H1 (cell line): ENCODE results near the gene EFNA3. TPM values are rescaled to one million over a fixed set of nuclear protein-coding genes. Genes with fewer than 3 reads are reported as not detected.

Source experiments
- CTCF ChIA-PET: fragments of 300-600 bp; sonication (Branson Sonifier 250); formaldehyde crosslinking; loops from one replicate; lab custom pipeline; 2021; ENCODE audit not compliant: partially characterized antibody; lab: Charles Lee
- POLR2A ChIA-PET: fragments of 300-600 bp; sonication (Branson Sonifier 250); formaldehyde crosslinking; loops from one replicate; lab custom pipeline; 2021; ENCODE audit warnings: inconsistent platforms; ENCODE audit not compliant: partially characterized antibody; lab: Charles Lee
- DNase-seq, 2 experiments: peaks; one replicate each; pipeline versions ENCODE4 v3.0.0 to v3.0.0-alpha.2; 2010 to 2022; ENCODE audit warnings: low spot score in 2 of 2, low read depth in 1 of 2, mixed read lengths in 1 of 2
- FAIRE-seq: peaks from 2 replicates; lab custom pipeline; 2011; peaks lifted over from hg19 to GRCh38; lab: Jason Lieb, UNC
- H2AFZ ChIP-seq: 2 replicates; pipeline ENCODE4 v1.8.1; 2012; ENCODE audit warnings: low read length, inconsistent platforms
- H2AK5ac ChIP-seq: 2 replicates; pipeline ENCODE4 v1.6.1; 2013; ENCODE audit warnings: low read depth, low read length
- H2BK120ac ChIP-seq: replicated peaks from 2 replicates; pipeline ENCODE3; 2013; ENCODE audit warnings: low read depth, low read length, inconsistent platforms
- H2BK12ac ChIP-seq: 2 replicates; pipeline ENCODE4 v1.6.1; 2013; ENCODE audit warnings: low read depth, low read length
- H2BK15ac ChIP-seq: 2 replicates; pipeline ENCODE4 v1.6.1; 2013; ENCODE audit warnings: low read length
- H2BK20ac ChIP-seq: 2 replicates; pipeline ENCODE4 v1.6.1; 2013; ENCODE audit warnings: low read length
- H2BK5ac ChIP-seq: 2 replicates; pipeline ENCODE4 v1.6.1; 2013; ENCODE audit warnings: low read depth, low read length
- H3K14ac ChIP-seq: 2 replicates; pipeline ENCODE4 v1.6.1; 2013; ENCODE audit warnings: inconsistent platforms; ENCODE audit not compliant: insufficient read length
- H3K18ac ChIP-seq: 2 replicates; pipeline ENCODE4 v1.6.1; 2013; ENCODE audit warnings: low read length; ENCODE audit errors: extremely low read depth
- H3K23ac ChIP-seq: 2 replicates; pipeline ENCODE4 v1.6.1; 2013; ENCODE audit warnings: inconsistent platforms; ENCODE audit not compliant: insufficient read length
- H3K23me2 ChIP-seq: 2 replicates; pipeline ENCODE4 v1.6.1; 2013; ENCODE audit warnings: low read depth, low read length
- H3K27ac ChIP-seq: 2 replicates; pipeline ENCODE4 v1.6.1; 2011; ENCODE audit warnings: low read depth, low read length, inconsistent platforms
- H3K27me3 ChIP-seq, 4 experiments: replicated peaks in 1 of 4; 1 replicate in 1 of 4; 2 replicates in 3 of 4; pipeline versions ENCODE4 v1.6.1 to v1.8.1; 2011 to 2013; ENCODE audit warnings: low read length in 3 of 4, mild to moderate bottlenecking in 3 of 4, inconsistent platforms in 2 of 4, mixed read lengths in 2 of 4, moderate library complexity in 1 of 4; ENCODE audit not compliant: control insufficient read depth in 3 of 4, insufficient read depth in 3 of 4; ENCODE audit errors: extremely low read depth in 1 of 4
- H3K36me3 ChIP-seq, 4 experiments: 2 replicates each; pipeline versions ENCODE4 v1.6.1 to v1.8.1; 2011 to 2013; ENCODE audit warnings: mild to moderate bottlenecking in 4 of 4, low read length in 3 of 4, moderate library complexity in 2 of 4, control low read depth in 1 of 4, inconsistent platforms in 1 of 4; ENCODE audit not compliant: insufficient read depth in 4 of 4, control insufficient read depth in 2 of 4
- H3K4ac ChIP-seq: replicated peaks from 2 replicates; pipeline ENCODE3; 2013; ENCODE audit warnings: low read length, low read depth, mixed read lengths, inconsistent platforms; ENCODE audit not compliant: insufficient read length
- H3K4me1 ChIP-seq, 4 experiments: replicated peaks in 1 of 4; 1 replicate in 1 of 4; 2 replicates in 3 of 4; pipeline versions ENCODE4 v1.6.1 to v1.8.1; 2011 to 2013; ENCODE audit warnings: low read length in 3 of 4, inconsistent platforms in 2 of 4, mixed read lengths in 1 of 4; ENCODE audit not compliant: insufficient read depth in 4 of 4, control insufficient read depth in 3 of 4
- H3K4me2 ChIP-seq, 2 experiments: 2 replicates each; pipeline versions ENCODE4 v1.6.1 to v1.8.1; 2011 to 2013; ENCODE audit warnings: low read depth in 2 of 2, low read length in 2 of 2, control low read depth in 1 of 2, inconsistent platforms in 1 of 2, mild to moderate bottlenecking in 1 of 2; ENCODE audit not compliant: insufficient read depth in 1 of 2
- H3K4me3 ChIP-seq, 4 experiments: fragments of 200-600, 300-600 bp in 1 of 4; sonication (generic), shearing (Covaris generic), sonication (Bioruptor Twin) in 1 of 4; 2 replicates each; pipeline versions ENCODE4 v1.5.1 to v1.8.1; 2011 to 2016; ENCODE audit warnings: low read length in 4 of 4, low read depth in 3 of 4, control low read depth in 2 of 4, inconsistent platforms in 2 of 4, mild to moderate bottlenecking in 2 of 4, mixed read lengths in 1 of 4, moderate library complexity in 1 of 4; ENCODE audit not compliant: insufficient read depth in 2 of 4; ENCODE audit errors: extremely low read depth in 1 of 4
- H3K56ac ChIP-seq: replicated peaks from 2 replicates; pipeline ENCODE3; 2013; ENCODE audit warnings: low read depth, mild to moderate bottlenecking, mixed read lengths, low read length, inconsistent platforms; ENCODE audit not compliant: insufficient read length
- H3K79me1 ChIP-seq: 2 replicates; pipeline ENCODE4 v1.6.1; 2013; ENCODE audit warnings: low read depth, low read length, control low read depth
- H3K79me2 ChIP-seq, 2 experiments: 2 replicates each; pipeline versions ENCODE4 v1.6.1 to v1.8.1; 2012 to 2013; ENCODE audit warnings: low read length in 2 of 2, mild to moderate bottlenecking in 2 of 2, inconsistent platforms in 1 of 2; ENCODE audit not compliant: insufficient read depth in 2 of 2, control insufficient read depth in 1 of 2
- H3K9ac ChIP-seq, 4 experiments: replicated peaks in 1 of 4; 1 replicate in 1 of 4; 2 replicates in 3 of 4; pipeline versions ENCODE4 v1.6.1 to v1.8.1; 2011 to 2013; ENCODE audit warnings: low read depth in 3 of 4, low read length in 3 of 4, control low read depth in 2 of 4, mild to moderate bottlenecking in 2 of 4, moderate library complexity in 2 of 4, inconsistent platforms in 1 of 4; ENCODE audit errors: extremely low read depth in 1 of 4
- H3K9me3 ChIP-seq, 2 experiments: 2 replicates each; pipeline versions ENCODE4 v1.6.1 to v1.8.1; 2012 to 2013; ENCODE audit warnings: mild to moderate bottlenecking in 2 of 2, moderate library complexity in 2 of 2, control low read depth in 1 of 2, inconsistent platforms in 1 of 2, low read depth in 1 of 2, low read length in 1 of 2, mixed read lengths in 1 of 2; ENCODE audit not compliant: insufficient read depth in 2 of 2
- H4K20me1 ChIP-seq, 2 experiments: replicated peaks in 1 of 2; 2 replicates each; pipeline versions ENCODE3 to v1.8.1; 2011 to 2013; ENCODE audit warnings: inconsistent platforms in 2 of 2, low read length in 2 of 2, mild to moderate bottlenecking in 1 of 2; ENCODE audit not compliant: insufficient read depth in 2 of 2, control insufficient read depth in 1 of 2
- H4K5ac ChIP-seq: 2 replicates; pipeline ENCODE4 v1.6.1; 2013; ENCODE audit warnings: low read length, low read depth, mixed read lengths, inconsistent platforms; ENCODE audit not compliant: insufficient read length
- H4K8ac ChIP-seq: 2 replicates; pipeline ENCODE4 v1.8.0; 2013; ENCODE audit warnings: mild to moderate bottlenecking, moderate library complexity, low read length, inconsistent platforms; ENCODE audit not compliant: insufficient read depth; ENCODE audit errors: extremely low read depth
- H4K91ac ChIP-seq: replicated peaks from 2 replicates; pipeline ENCODE3; 2013; ENCODE audit warnings: low read length, mixed read lengths, inconsistent platforms; ENCODE audit not compliant: insufficient read length
- BACH1 ChIP-seq: IDR thresholded peaks from 2 replicates; pipeline ENCODE4 v1.6.1; 2012; ENCODE audit warnings: low read length, improper control_type of control experiment
- EZH2 ChIP-seq: fragments of 200-600 bp; sonication (generic); IDR thresholded peaks from 2 replicates; pipeline ENCODE4 v1.7.1; 2012; ENCODE audit warnings: low read depth, mild to moderate bottlenecking, moderate library complexity, low read length, inconsistent platforms; ENCODE audit not compliant: severe bottlenecking
- POLR2A ChIP-seq, 2 experiments: IDR thresholded peaks; 1 replicate in 1 of 2; 2 replicates in 1 of 2; pipeline ENCODE4 v1.6.1; 2011; ENCODE audit warnings: low read depth in 2 of 2, low read length in 2 of 2, mild to moderate bottlenecking in 2 of 2; ENCODE audit errors: control extremely low read depth in 1 of 2
- POLR2AphosphoS5 ChIP-seq: IDR thresholded peaks from 2 replicates; pipeline ENCODE4 v1.6.1; 2011; ENCODE audit warnings: low read depth, low read length
- POU5F1 ChIP-seq: IDR thresholded peaks from 2 replicates; pipeline ENCODE4 v1.6.1; 2011; ENCODE audit warnings: low read depth, mild to moderate bottlenecking, low read length, moderate library complexity
- RNF2 ChIP-seq: fragments of 200-900, 300-1000 bp; sonication (generic); IDR thresholded peaks from 2 replicates; pipeline ENCODE4 v1.7.1; 2016; ENCODE audit warnings: borderline replicate concordance, low read depth, mild to moderate bottlenecking, antibody characterized with exemption, low read length; ENCODE audit not compliant: poor library complexity, severe bottlenecking; ENCODE audit errors: missing control alignments
- SIRT6 ChIP-seq: IDR thresholded peaks from one replicate; pipeline ENCODE4 v1.7.1; 2012; ENCODE audit warnings: low read length, inconsistent platforms
- SIX5 ChIP-seq: IDR thresholded peaks from 2 replicates; pipeline ENCODE4 v1.6.1; 2011; ENCODE audit warnings: mild to moderate bottlenecking, low read depth, low read length
- SP4 ChIP-seq: IDR thresholded peaks from 2 replicates; pipeline ENCODE4 v1.6.1; 2012; ENCODE audit warnings: low read length, inconsistent platforms
- ZNF274 ChIP-seq: IDR thresholded peaks from 2 replicates; pipeline ENCODE4 v1.7.0; 2012; ENCODE audit warnings: low read length, borderline replicate concordance; ENCODE audit errors: extremely low read depth
- WGBS, 2 experiments: shearing (Covaris generic) in 1 of 2; methylation state at CpG; one replicate each; pipeline versions ENCODE4 v1.1.6 to v1.1.7; 2013 to 2015; ENCODE audit warnings: low lambda C conversion rate in 2 of 2, mixed read lengths in 2 of 2, inconsistent platforms in 1 of 2, low coverage in 1 of 2, missing lambda C conversion rate in 1 of 2; ENCODE audit not compliant: insufficient replicate concordance in 2 of 2, insufficient coverage in 1 of 2, insufficient read length in 1 of 2; ENCODE audit errors: extremely low coverage in 1 of 2, missing lambda C conversion rate in 1 of 2; 5-methylcytosine and 5-hydroxymethylcytosine counted together
- polyA plus RNA-seq, 7 experiments: library from polyadenylated mRNA; depleted of rRNA in 3 of 7; stranded (reverse) in 5 of 7; unstranded in 2 of 7; fragments of >200 nt in 5 of 7; fragments of 200-250 nt in 2 of 7; gene quantifications; 1 replicate in 5 of 7; 2 replicates in 1 of 7; 4 replicates in 1 of 7; pipeline versions ENCODE4 v1.2.1 to v1.2.3, GENCODE V29; 2011 to 2013; ENCODE audit warnings: missing spikeins in 2 of 7, mixed read lengths in 2 of 7
- total RNA-seq: library from RNA; stranded (reverse); fragmentation: NEBNext Ultra II Directional; extraction: Animal tissue kit (Norgen Biotek cat#: 25700); gene quantifications from 2 replicates; pipeline ENCODE4 v1.2.1, GENCODE V29; 2021

EFNA3 gene
- total and polyA plus RNA-seq, 2 of the 8 experiments (the other 6 are each of a cell fraction or from before 2014, with no cell fraction given), result 10.8 to 13.8 TPM

- Histone ChIP-seq H4K8ac (no peak overlapping the region), H3K9ac (no peak overlapping the region), H3K56ac (no peak overlapping the region), H3K79me1 (no peaks in the 10 kb centered on the region), H3K18ac (no peak overlapping the region), H4K20me1 (no peaks in the 10 kb centered on the region), H3K4me1 (peaks cover 0 to 7% (median 6%) of the 10 kb centered on the region in 4 experiments; a peak in 5 of 7 replicates), H2BK12ac (no peak overlapping the region), H2AFZ (no peak overlapping the region), H4K5ac (no peak overlapping the region), H3K36me3 (no peaks in the 10 kb centered on the region), H2AK5ac (no peak overlapping the region), H2BK15ac (no peak overlapping the region; the same call in 1 of the 2 replicates), H3K9me3 (no peaks in the 10 kb centered on the region), H3K4me2 (no peak overlapping the region), H2BK20ac (no peak overlapping the region), H3K4me3 (no peak overlapping the region), H2BK5ac (no peak overlapping the region), H2BK120ac (no peak overlapping the region), H3K23ac (no peak overlapping the region), H3K27me3 (peaks cover 6 to 14% (median 11%) of the 10 kb centered on the region in 4 experiments), H3K79me2 (no peaks in the 10 kb centered on the region), H3K27ac (no peak overlapping the region), H3K4ac (no peak overlapping the region), H3K14ac (no peak overlapping the region), H3K23me2 (no peaks in the 10 kb centered on the region), H4K91ac (no peak overlapping the region)
- ChIA-PET CTCF (interaction anchor here (0.8 to 2.8 kb wide), 10 partner anchors 14 to 58 kb away, joined by 3 to 13 read pairs (median 5); partner anchors contain the start of gene KRTCAP2), POLR2A (interaction anchor here (1.6 to 2.4 kb wide), 2 partner anchors 9 to 10 kb away, joined by 7 to 11 read pairs; no protein-coding TSS in a partner anchor)
- TF ChIP-seq SP4 (no peak), EZH2 (no peak), ZNF274 (no peak), RNF2 (no peak), SIX5 (no peak), SIRT6 (no peak), BACH1 (no peak), POU5F1 (no peak), POLR2A (IDR thresholded peaks at IDR 0.05; ENCODE audit: control extremely low read depth in 1 of 2, low read depth in 2 of 2, low read length in 2 of 2) (no peak), POLR2AphosphoS5 (no peak)
- no peak for DNase-seq
- 90% methylated on average over 6 of the region's 6 CpGs; no CpG with 5 or more reads in 1 of the 2 experiments for WGBS, 2 experiments
- FAIRE-seq, result no peak
Measured at GRCh38 chr1:155120253-155120652, 41.6 kb downstream of the EFNA3 start.
